IMR-90 (cell line): ENCODE results near the gene RFC3. TPM values are rescaled to one million over a fixed set of nuclear protein-coding genes. Genes with fewer than 3 reads are reported as not detected.

ENCODE experiments used
- ATAC-seq: fragments of 200-7000 bp; cut with Tn5 transposase; 2 replicates; pipeline ENCODE4 v1.9.1; 2020; ENCODE audit warnings: low read depth, mild to moderate bottlenecking, moderate library complexity
- BruUV-seq: library from RNA; stranded (reverse); fragments of 400-500 nt; replicated peaks from 2 replicates; lab custom pipeline; 2021; lab: Mats Ljungman, UMichigan
- CTCF ChIA-PET: fragments of 300-600 bp; formaldehyde crosslinking; extraction: SDS; loops from one replicate; lab custom pipeline; 2021; ENCODE audit warnings: antibody characterized with exemption; lab: Yijun Ruan, JAX
- POLR2A ChIA-PET: fragments of 300-600 bp; sonication (Branson Sonifier 250); formaldehyde crosslinking; loops from one replicate; lab custom pipeline; 2022; ENCODE audit warnings: antibody characterized with exemption; ENCODE audit not compliant: unreplicated experiment; lab: Charles Lee
- DNase-seq: peaks from one replicate; pipeline ENCODE4 v3.0.0; 2013
- H2AFZ ChIP-seq: replicated peaks from 2 replicates; pipeline ENCODE3; 2013; ENCODE audit warnings: low read length, mild to moderate bottlenecking; ENCODE audit not compliant: poor library complexity
- H2AK5ac ChIP-seq: 2 replicates; pipeline ENCODE4 v1.6.1; 2013; ENCODE audit warnings: low read depth, low read length, inconsistent platforms
- H2AK9ac ChIP-seq: replicated peaks from 2 replicates; pipeline ENCODE3; 2013; ENCODE audit warnings: mild to moderate bottlenecking, low read depth, low read length, moderate library complexity; ENCODE audit not compliant: poor library complexity
- H2BK120ac ChIP-seq: 2 replicates; pipeline ENCODE4 v1.6.1; 2013; ENCODE audit warnings: low read depth, low read length, inconsistent platforms
- H2BK15ac ChIP-seq: 3 replicates; pipeline ENCODE4 v1.6.1; 2013; ENCODE audit warnings: low read depth, low read length, inconsistent platforms
- H2BK20ac ChIP-seq: 2 replicates; pipeline ENCODE4 v1.6.1; 2013; ENCODE audit warnings: low read depth, mild to moderate bottlenecking, inconsistent platforms, low read length, moderate library complexity
- H2BK5ac ChIP-seq: 2 replicates; pipeline ENCODE4 v1.6.1; 2013; ENCODE audit warnings: mild to moderate bottlenecking, low read depth, low read length, inconsistent platforms; ENCODE audit not compliant: poor library complexity, severe bottlenecking
- H3K14ac ChIP-seq: replicated peaks from 2 replicates; pipeline ENCODE4 v1.6.1; 2013; ENCODE audit warnings: low read depth, low read length, inconsistent platforms
- H3K18ac ChIP-seq: 2 replicates; pipeline ENCODE4 v1.6.1; 2013; ENCODE audit warnings: low read depth, low read length, control low read depth
- H3K23ac ChIP-seq: 2 replicates; pipeline ENCODE4 v1.6.1; 2013; ENCODE audit warnings: low read depth, low read length, inconsistent platforms
- H3K27ac ChIP-seq: 2 replicates; pipeline ENCODE4 v1.5.1; 2013; ENCODE audit warnings: mild to moderate bottlenecking, control low read depth, low read length; ENCODE audit not compliant: insufficient read depth
- H3K27me3 ChIP-seq: 2 replicates; pipeline ENCODE4 v1.6.1; 2013; ENCODE audit warnings: low read length; ENCODE audit not compliant: control insufficient read depth, insufficient read depth
- H3K36me3 ChIP-seq: 2 replicates; pipeline ENCODE4 v1.6.1; 2013; ENCODE audit warnings: low read length, mixed read lengths; ENCODE audit not compliant: control insufficient read depth, insufficient read depth
- H3K4ac ChIP-seq: 2 replicates; pipeline ENCODE4 v1.6.1; 2013; ENCODE audit warnings: low read depth, low read length, inconsistent platforms
- H3K4me1 ChIP-seq: 2 replicates; pipeline ENCODE4 v1.6.1; 2013; ENCODE audit warnings: low read length, mixed read lengths; ENCODE audit not compliant: control insufficient read depth, insufficient read depth
- H3K4me2 ChIP-seq: 2 replicates; pipeline ENCODE4 v1.6.1; 2013; ENCODE audit warnings: low read depth, mild to moderate bottlenecking, control low read depth, low read length, moderate library complexity
- H3K4me3 ChIP-seq: 2 replicates; pipeline ENCODE4 v1.5.1; 2013; ENCODE audit warnings: low read depth, mild to moderate bottlenecking, control low read depth, low read length, moderate library complexity; ENCODE audit not compliant: insufficient read depth
- H3K56ac ChIP-seq: 2 replicates; pipeline ENCODE4 v1.6.1; 2013; ENCODE audit warnings: low read length, inconsistent platforms; ENCODE audit not compliant: insufficient read depth; ENCODE audit errors: extremely low read depth
- H3K79me1 ChIP-seq, 2 experiments: 2 replicates each; pipeline ENCODE4 v1.6.1; 2013; ENCODE audit warnings: low read length in 2 of 2, inconsistent platforms in 1 of 2, low read depth in 1 of 2
- H3K9ac ChIP-seq: 2 replicates; pipeline ENCODE4 v1.6.1; 2013; ENCODE audit warnings: low read depth, low read length, control low read depth
- H3K9me1 ChIP-seq: 2 replicates; pipeline ENCODE4 v1.6.1; 2013; ENCODE audit warnings: low read length, inconsistent platforms; ENCODE audit not compliant: insufficient read depth
- H3K9me3 ChIP-seq: 2 replicates; pipeline ENCODE4 v1.6.1; 2013; ENCODE audit warnings: low read length; ENCODE audit not compliant: control insufficient read depth, insufficient read depth
- H4K20me1 ChIP-seq: 2 replicates; pipeline ENCODE4 v1.6.1; 2013; ENCODE audit warnings: low read length, inconsistent platforms; ENCODE audit not compliant: insufficient read depth
- H4K5ac ChIP-seq: 2 replicates; pipeline ENCODE4 v1.6.1; 2013; ENCODE audit warnings: mild to moderate bottlenecking, low read depth, low read length, control low read depth
- H4K8ac ChIP-seq, 2 experiments: 2 replicates each; pipeline ENCODE4 v1.6.1; 2013; ENCODE audit warnings: low read depth in 2 of 2, low read length in 2 of 2, control low read depth in 1 of 2, inconsistent platforms in 1 of 2
- H4K91ac ChIP-seq: 2 replicates; pipeline ENCODE4 v1.6.1; 2013; ENCODE audit warnings: low read depth, low read length, inconsistent platforms; ENCODE audit not compliant: insufficient read depth
- BHLHE40 ChIP-seq: fragments of 150-350 bp; IDR thresholded peaks from 2 replicates; pipeline ENCODE4 v1.6.1; 2016; ENCODE audit warnings: mild to moderate bottlenecking, low read depth, low read length
- CEBPB ChIP-seq: IDR thresholded peaks from 2 replicates; pipeline ENCODE4 v1.6.1; 2012; ENCODE audit warnings: low read depth, low read length, improper control_type of control experiment
- CTCF ChIP-seq: conservative IDR thresholded peaks from 2 replicates; pipeline ENCODE4 v1.5.1; 2012; ENCODE audit warnings: mild to moderate bottlenecking, low read depth, low read length, improper control_type of control experiment
- RCOR1 ChIP-seq: IDR thresholded peaks from 2 replicates; pipeline ENCODE4 v1.6.1; 2012; ENCODE audit warnings: mild to moderate bottlenecking, low read length, improper control_type of control experiment; ENCODE audit not compliant: insufficient replicate concordance
- USF2 ChIP-seq: fragments of 150-350 bp; IDR thresholded peaks from 2 replicates; pipeline ENCODE4 v1.6.1; 2017; ENCODE audit warnings: mild to moderate bottlenecking, antibody characterized with exemption, low read length, low read depth
- dilution Hi-C: fragments of 300-500 bp; cut with HindIII; formaldehyde crosslinking; loops from one replicate; pipeline ENCODE4 v1.14.3; 2018; ENCODE audit warnings: low sequenced_read_pairs; ENCODE audit not compliant: unreplicated experiment
- in situ Hi-C: fragments of 300-500 bp; cut with MboI; formaldehyde crosslinking; loops from 3 replicates; pipeline ENCODE4 v1.14.3; 2019; ENCODE audit warnings: low sequenced_read_pairs, inconsistent platforms, mixed read lengths
- intact Hi-C: fragments of 100-400 bp; cut with micrococcal nuclease; formaldehyde crosslinking; loops from 2 replicates; pipeline ENCODE4 v1.10.0; 2022
- polyA plus RNA-seq, 3 experiments: library from polyadenylated mRNA; depleted of rRNA; stranded (reverse); fragments of >200 nt; gene quantifications; 2 replicates each; pipeline ENCODE4 v1.2.3, GENCODE V29; 2012; ENCODE audit warnings: low replicate concordance in 1 of 3
- total RNA-seq: library from RNA; depleted of rRNA; stranded (reverse); fragments of >200 nt; gene quantifications from 2 replicates; pipeline ENCODE4 v1.2.3, GENCODE V29; 2012

RFC3 gene
- total and polyA plus RNA-seq, 2 of the 4 experiments (the other 2 are of a cell fraction) = 9.8 to 12.9 TPM

- no peaks in the 10 kb centered on the region for H3K9me1 ChIP-seq
- H3K18ac ChIP-seq = no peak overlapping the region
- no peak overlapping the region for H3K9ac ChIP-seq
- H3K4me1 ChIP-seq = no peaks in the 10 kb centered on the region
- BruUV-seq = no TSS peak
- no peak overlapping the region for H2BK15ac ChIP-seq
- H3K4me3 ChIP-seq = no peak overlapping the region
- no peak overlapping the region for H2BK120ac ChIP-seq
- no peak overlapping the region for H2BK5ac ChIP-seq
- H3K23ac ChIP-seq = no peak overlapping the region
- no peak overlapping the region for H3K27ac ChIP-seq
- TF ChIP-seq USF2 (no peak), CEBPB (no peak), RCOR1 (no peak), BHLHE40 (no peak), CTCF (no peak)
- no peak overlapping the region for H3K56ac ChIP-seq
- no peaks in the 10 kb centered on the region for H4K20me1 ChIP-seq
- ChIA-PET POLR2A (no interaction called here), CTCF (no interaction called here)
- no peaks in the 10 kb centered on the region for H3K27me3 ChIP-seq
- H4K91ac ChIP-seq = no peak overlapping the region
- intact Hi-C loops = no loop called here
- H2AK9ac ChIP-seq = no peak overlapping the region
- ATAC-seq = no peak
- H4K8ac ChIP-seq = no peak overlapping the region
- no peak overlapping the region for H2BK20ac ChIP-seq
- dilution Hi-C loops = no loop called here
- no peak overlapping the region for H3K4me2 ChIP-seq
- no peak overlapping the region for H2AK5ac ChIP-seq
- no peaks in the 10 kb centered on the region for H3K36me3 ChIP-seq
- no peak overlapping the region for H3K4ac ChIP-seq
- no peak overlapping the region for H4K5ac ChIP-seq
- no peak overlapping the region for H3K14ac ChIP-seq
- H2AFZ ChIP-seq = no peak overlapping the region
- no peaks in the 10 kb centered on the region for H3K9me3 ChIP-seq
- DNase-seq = no peak
- in situ Hi-C loops = no loop called here
- H3K79me1 ChIP-seq = no peaks in the 10 kb centered on the region
Observed at GRCh38 chr13:33845572-33846302, 27.8 kb downstream of the RFC3 start.
